GM23248 (cell line): Measurements from ENCODE around the gene HTR4. TPM values are rescaled to one million over a fixed set of nuclear protein-coding genes. Genes with fewer than 3 reads are reported as not detected.
A peak's percentile ranks its signal among the peaks of the same experiment; 100 is the strongest.

Experiments used
- DNase-seq: peaks from one replicate; pipeline ENCODE4 v3.0.0-alpha.2; 2015
- H2AFZ ChIP-seq: fragments of 200-600 bp; sonication (generic); 2 replicates; pipeline ENCODE4 v1.6.1; 2016; ENCODE audit warnings: antibody characterized with exemption
- H3F3A ChIP-seq: fragments of 200-600 bp; sonication (generic); 2 replicates; pipeline ENCODE4 v1.6.1; 2016; ENCODE audit warnings: mild to moderate bottlenecking, antibody characterized with exemption, mixed run types; ENCODE audit not compliant: insufficient read depth
- H3K27ac ChIP-seq: fragments of 200-600 bp; sonication (generic); 2 replicates; pipeline ENCODE4 v1.5.1; 2016; ENCODE audit warnings: mild to moderate bottlenecking
- H3K27me3 ChIP-seq: fragments of 200-600 bp; sonication (generic); replicated peaks from 2 replicates; pipeline ENCODE4 v1.6.1; 2016; ENCODE audit warnings: mild to moderate bottlenecking; ENCODE audit not compliant: insufficient read depth
- H3K36me3 ChIP-seq: fragments of 200-600 bp; sonication (generic); 2 replicates; pipeline ENCODE4 v1.6.1; 2016; ENCODE audit warnings: low read depth, mild to moderate bottlenecking
- H3K4me1 ChIP-seq: fragments of 200-600 bp; sonication (generic); 2 replicates; pipeline ENCODE4 v1.6.1; 2016; ENCODE audit warnings: mild to moderate bottlenecking; ENCODE audit not compliant: insufficient read depth
- H3K4me2 ChIP-seq: fragments of 200-600 bp; sonication (generic); one replicate; pipeline ENCODE4 v1.6.1; 2016; ENCODE audit warnings: mild to moderate bottlenecking; ENCODE audit not compliant: unreplicated experiment
- H3K4me3 ChIP-seq: fragments of 200-600 bp; sonication (generic); 2 replicates; pipeline ENCODE4 v1.5.1; 2016; ENCODE audit warnings: mild to moderate bottlenecking
- H3K79me2 ChIP-seq: fragments of 200-600 bp; sonication (generic); 2 replicates; pipeline ENCODE4 v1.6.1; 2016; ENCODE audit warnings: mild to moderate bottlenecking; ENCODE audit not compliant: insufficient read depth
- H3K9ac ChIP-seq: fragments of 200-600 bp; sonication (generic); 2 replicates; pipeline ENCODE4 v1.6.1; 2016; ENCODE audit warnings: mild to moderate bottlenecking
- H3K9me2 ChIP-seq: fragments of 200-600 bp; sonication (generic); 2 replicates; pipeline ENCODE4 v1.6.1; 2016; ENCODE audit warnings: mixed run types, mild to moderate bottlenecking, moderate library complexity; ENCODE audit not compliant: insufficient read depth
- H3K9me3 ChIP-seq: fragments of 200-600 bp; sonication (generic); one replicate; pipeline ENCODE4 v1.6.1; 2017; ENCODE audit warnings: low read depth
- H4K20me1 ChIP-seq: fragments of 200-600 bp; sonication (generic); 2 replicates; pipeline ENCODE4 v1.6.0; 2016; ENCODE audit not compliant: insufficient read depth
- EZH2 ChIP-seq: fragments of 200-600 bp; sonication (generic); IDR thresholded peaks from 2 replicates; pipeline ENCODE4 v1.6.1; 2018; ENCODE audit warnings: antibody characterized with exemption, mild to moderate bottlenecking; ENCODE audit not compliant: insufficient read depth, poor library complexity, severe bottlenecking
- EZH2phosphoT487 ChIP-seq: fragments of 200-600 bp; sonication (generic); IDR thresholded peaks from 2 replicates; pipeline ENCODE4 v1.6.1; 2018; ENCODE audit warnings: antibody characterized with exemption, moderate library complexity, mild to moderate bottlenecking, low read depth; ENCODE audit not compliant: insufficient read depth
- WGBS, 2 experiments: methylation state at CpG; one replicate each; pipeline ENCODE4 v1.1.6; 2015 to 2017; ENCODE audit warnings: low lambda C conversion rate in 2 of 2, low coverage in 1 of 2; ENCODE audit errors: missing lambda C conversion rate in 2 of 2; 5-methylcytosine and 5-hydroxymethylcytosine counted together
- in situ Hi-C: fragments of 300-500 bp; cut with MboI; formaldehyde crosslinking; loops from 2 replicates; pipeline ENCODE4 v1.15.0; 2020
- polyA plus RNA-seq: library from polyadenylated mRNA; unstranded; fragments of >200 nt; fragmentation: Nextera tagmentation; extraction: Ambion mirVana; gene quantifications from 2 replicates; pipeline ENCODE4 v1.2.1, GENCODE V29; 2016
- total RNA-seq: library from RNA; depleted of rRNA; stranded (reverse); fragments of >200 nt; shearing (Covaris generic); gene quantifications from 2 replicates; pipeline ENCODE4 v1.2.3, GENCODE V29; 2014

Gene HTR4
- total and polyA plus RNA-seq, 2 experiments from 2014 or later = not detected

GRCh38 chr5:148458036-148458888 lies 196.1 kb downstream of the HTR4 start:
- H3K9ac ChIP-seq = no peak overlapping the region
- no peak overlapping the region for H2AFZ ChIP-seq
- DNase-seq = no peak
- H3K9me2 ChIP-seq = no peaks in the 10 kb centered on the region
- 53 to 58% methylated on average over 3 of the region's 3 CpGs for WGBS, 2 experiments
- H3K27ac ChIP-seq = no peak overlapping the region
- H3K36me3 ChIP-seq = no peaks in the 10 kb centered on the region
- H3F3A ChIP-seq = no peaks in the 10 kb centered on the region
- H3K27me3 ChIP-seq = no peaks in the 10 kb centered on the region; the same call in 1 of the 2 replicates
- no peaks in the 10 kb centered on the region for H4K20me1 ChIP-seq
- H3K4me1 ChIP-seq = no peaks in the 10 kb centered on the region
- no peak overlapping the region for H3K4me3 ChIP-seq
- H3K79me2 ChIP-seq = no peaks in the 10 kb centered on the region
- no peak overlapping the region for H3K4me2 ChIP-seq
- no peak for TF ChIP-seq EZH2phosphoT487
- no peak for TF ChIP-seq EZH2
- no peaks in the 10 kb centered on the region for H3K9me3 ChIP-seq
- in situ Hi-C loops = no loop called here

GRCh38 chr5:148457183-148457620 lies 197.1 kb downstream of the HTR4 start:
- Histone ChIP-seq H3K27ac (no peak overlapping the region), H3K4me1 (no peaks in the 10 kb centered on the region), H3K4me3 (no peak overlapping the region), H2AFZ (no peak overlapping the region), H4K20me1 (no peaks in the 10 kb centered on the region), H3K4me2 (no peak overlapping the region), H3K36me3 (no peaks in the 10 kb centered on the region), H3K27me3 (no peaks in the 10 kb centered on the region; the same call in 1 of the 2 replicates), H3F3A (no peaks in the 10 kb centered on the region), H3K9me3 (no peaks in the 10 kb centered on the region), H3K9me2 (no peaks in the 10 kb centered on the region), H3K79me2 (no peaks in the 10 kb centered on the region), H3K9ac (no peak overlapping the region)
- TF ChIP-seq EZH2phosphoT487 = no peak
- WGBS, 2 experiments = 36% methylated on average over 5 of the region's 5 CpGs
- in situ Hi-C loops = no loop called here
- peak; percentile 21 for DNase-seq

- no peaks in the 10 kb centered on the region for H3F3A ChIP-seq
- in situ Hi-C loops = no loop called here
- no peak overlapping the region for H3K27ac ChIP-seq
- no peaks in the 10 kb centered on the region for H3K27me3 ChIP-seq
- no peaks in the 10 kb centered on the region for H3K9me3 ChIP-seq
- no peak overlapping the region for H3K4me2 ChIP-seq
- no peak overlapping the region for H3K4me3 ChIP-seq
- no peak overlapping the region for H2AFZ ChIP-seq
- no peaks in the 10 kb centered on the region for H3K79me2 ChIP-seq
- no peaks in the 10 kb centered on the region for H3K36me3 ChIP-seq
- no peaks in the 10 kb centered on the region for H3K9me2 ChIP-seq
- H4K20me1 ChIP-seq = no peaks in the 10 kb centered on the region
- H3K4me1 ChIP-seq = no peaks in the 10 kb centered on the region
- no peak for TF ChIP-seq EZH2phosphoT487
- TF ChIP-seq EZH2 = no peak
- DNase-seq = peak; percentile 35
- WGBS, 2 experiments = 35 to 37% methylated on average over 6 of the region's 6 CpGs
- H3K9ac ChIP-seq = no peak overlapping the region
Observed at GRCh38 chr5:148455185-148455584, 199.1 kb downstream of the HTR4 start.

- Histone ChIP-seq H4K20me1 (no peaks in the 10 kb centered on the region), H3K27ac (no peak overlapping the region), H3K27me3 (no peaks in the 10 kb centered on the region), H3K4me1 (no peaks in the 10 kb centered on the region), H3F3A (no peaks in the 10 kb centered on the region), H3K9ac (no peak overlapping the region), H2AFZ (no peak overlapping the region), H3K36me3 (no peaks in the 10 kb centered on the region), H3K79me2 (no peaks in the 10 kb centered on the region), H3K9me2 (no peaks in the 10 kb centered on the region), H3K9me3 (no peaks in the 10 kb centered on the region), H3K4me2 (no peak overlapping the region), H3K4me3 (no peak overlapping the region)
- no peak for DNase-seq
- 71 to 85% methylated on average over 5 of the region's 5 CpGs for WGBS, 2 experiments
- in situ Hi-C loops = no loop called here
- TF ChIP-seq EZH2 = no peak
- TF ChIP-seq EZH2phosphoT487 = no peak
Observed at GRCh38 chr5:148454576-148454975, 199.8 kb downstream of the HTR4 start.
